ENCODE data around the gene AMDHD2.
"Not testable (repeated sequence)": the region's sequence is repeated elsewhere in the genome, so short reads cannot be mapped to it uniquely, and the experiment has no call there.

Gene AMDHD2

GRCh38 chr16:2520097-2520783, at the start of gene AMDHD2:
AMDHD2 (plus strand) TSS chr16:2520371; CDS start chr16:2520459, 88 bp downstream.
- no peak for FAIRE-seq

GRCh38 chr16:2470603-2471015, 49.6 kb upstream of the AMDHD2 start:
- no peak for FAIRE-seq

GRCh38 chr16:2471016-2471652, 49.0 kb upstream of the AMDHD2 start, which contains the start of gene NTN3:
NTN3 (plus strand) TSS chr16:2471297; CDS start chr16:2471702, 405 bp downstream.
- FAIRE-seq, result no peak

GRCh38 chr16:2471653-2472487, 48.3 kb upstream of the AMDHD2 start:
- FAIRE-seq, result no peak

- no peak for FAIRE-seq
Measured at GRCh38 chr16:2472488-2472864, 47.7 kb upstream of the AMDHD2 start.

GRCh38 chr16:2472885-2473445, 47.2 kb upstream of the AMDHD2 start:
- no peak for FAIRE-seq

- FAIRE-seq, result no peak
Measured at GRCh38 chr16:2473446-2473926, 46.7 kb upstream of the AMDHD2 start.

- no peak for FAIRE-seq
Measured at GRCh38 chr16:2473999-2474876, 45.9 kb upstream of the AMDHD2 start.

GRCh38 chr16:2474877-2475412, 45.2 kb upstream of the AMDHD2 start, which contains the start of gene TBC1D24:
TBC1D24 (plus strand) TSS chr16:2475127; CDS start chr16:2496149, 21,022 bp downstream.
- FAIRE-seq, result no peak

GRCh38 chr16:2475413-2476344, 44.5 kb upstream of the AMDHD2 start:
- FAIRE-seq, result no peak

GRCh38 chr16:2476345-2476720, 43.8 kb upstream of the AMDHD2 start:
- FAIRE-seq, result no peak

- no peak for FAIRE-seq
Measured at GRCh38 chr16:2476741-2477140, 43.4 kb upstream of the AMDHD2 start.

- FAIRE-seq, result no peak
Measured at GRCh38 chr16:2477327-2477726, 42.8 kb upstream of the AMDHD2 start.

GRCh38 chr16:2478279-2478678, 41.9 kb upstream of the AMDHD2 start:
- FAIRE-seq, result no peak

GRCh38 chr16:2479996-2480395, 40.2 kb upstream of the AMDHD2 start:
- not testable (repeated sequence) for FAIRE-seq

GRCh38 chr16:2480948-2481347, 39.2 kb upstream of the AMDHD2 start:
- no peak for FAIRE-seq

GRCh38 chr16:2481676-2482075, 38.5 kb upstream of the AMDHD2 start:
- FAIRE-seq, result no peak

- no peak for FAIRE-seq
Measured at GRCh38 chr16:2482249-2482648, 37.9 kb upstream of the AMDHD2 start.

- no peak for FAIRE-seq
Measured at GRCh38 chr16:2482708-2483534, 37.2 kb upstream of the AMDHD2 start.

Data from colon (tissue), 2 donors.